IPS DF 6.9 (cell line): Measurements from ENCODE around the gene DIP2B.
"Not testable (repeated sequence)": the region's sequence is repeated elsewhere in the genome, so short reads cannot be mapped to it uniquely, and the experiment has no call there.

Source experiments
- DNase-seq: peaks from one replicate; pipeline ENCODE4 v3.0.0-alpha.2; 2013; ENCODE audit warnings: low read depth, low spot score
- H3K27ac ChIP-seq: one replicate; pipeline ENCODE4 v1.5.1; 2013; ENCODE audit warnings: low read length, control low read depth
- H3K27me3 ChIP-seq: 2 replicates; pipeline ENCODE4 v1.6.1; 2013; ENCODE audit warnings: mild to moderate bottlenecking, low read length; ENCODE audit not compliant: control insufficient read depth, insufficient read depth
- H3K36me3 ChIP-seq: 2 replicates; pipeline ENCODE4 v1.6.1; 2013; ENCODE audit warnings: low read length; ENCODE audit not compliant: control insufficient read depth, insufficient read depth
- H3K4me1 ChIP-seq: 2 replicates; pipeline ENCODE4 v1.6.1; 2013; ENCODE audit warnings: low read length; ENCODE audit not compliant: control insufficient read depth, insufficient read depth
- H3K4me3 ChIP-seq: 2 replicates; pipeline ENCODE4 v1.5.1; 2013; ENCODE audit warnings: mild to moderate bottlenecking, low read length
- H3K9me3 ChIP-seq: 2 replicates; pipeline ENCODE4 v1.6.1; 2013; ENCODE audit warnings: low read length, inconsistent platforms; ENCODE audit not compliant: control insufficient read depth, insufficient read depth
- WGBS: extraction: QIAGEN DNeasy Blood & Tissue Kit; methylation state at CpG from one replicate; pipeline ENCODE4 v1.1.7; 2013; ENCODE audit warnings: mixed read lengths, missing lambda C conversion rate; ENCODE audit not compliant: insufficient read length, insufficient coverage; 5-methylcytosine and 5-hydroxymethylcytosine counted together

The DIP2B gene

DNA sequence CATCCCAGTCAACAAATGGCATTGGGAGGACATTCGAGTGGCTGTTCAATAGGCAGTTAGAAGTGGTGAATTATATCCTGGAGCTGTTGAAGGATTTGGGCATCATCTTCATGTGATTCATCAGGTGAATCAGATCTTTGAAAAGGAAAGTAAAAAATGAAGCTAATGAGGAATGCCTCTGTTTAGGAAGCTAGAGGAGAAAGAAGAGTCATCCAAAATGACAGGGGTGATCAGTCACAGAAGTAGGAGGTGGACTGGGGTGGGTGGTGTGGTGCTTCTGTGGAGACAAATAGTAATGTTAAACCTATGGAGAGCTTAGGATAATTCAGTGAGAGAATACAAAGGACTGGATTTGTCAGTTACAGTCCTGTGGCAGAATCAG, 32.7 kb downstream of the DIP2B start:
- Histone ChIP-seq H3K4me3 (no peak overlapping the region), H3K9me3 (no peaks in the 10 kb centered on the region), H3K36me3 (no peaks in the 10 kb centered on the region), H3K27me3 (no peaks in the 10 kb centered on the region), H3K27ac (no peak overlapping the region), H3K4me1 (no peaks in the 10 kb centered on the region; the same call in 1 of the 2 replicates)
- DNase-seq = no peak
- no CpG with 5 or more reads among the region's 1 CpG for WGBS

DNA sequence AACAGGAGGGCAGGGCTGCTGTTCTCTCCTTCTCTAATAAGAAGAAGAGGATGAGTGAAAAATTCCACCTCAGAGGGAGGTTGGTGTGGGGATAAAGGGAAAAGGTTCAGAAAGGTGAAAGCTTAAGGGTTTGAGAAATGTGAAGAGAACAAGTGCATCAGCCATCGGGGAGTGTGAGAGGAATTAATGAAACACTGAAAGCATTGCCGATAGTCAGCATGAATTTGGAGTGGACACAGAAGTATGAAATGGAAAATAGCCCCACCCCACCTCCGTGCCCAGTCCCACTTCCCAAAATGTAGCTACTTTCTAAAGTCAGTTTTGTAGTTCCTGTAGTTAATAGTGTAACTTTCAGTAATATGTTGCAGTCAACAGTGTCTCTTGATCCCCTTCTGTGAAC, 33.4 kb downstream of the DIP2B start:
- Histone ChIP-seq H3K4me1 (no peaks in the 10 kb centered on the region; the same call in 1 of the 2 replicates), H3K4me3 (no peak overlapping the region), H3K9me3 (no peaks in the 10 kb centered on the region), H3K36me3 (no peaks in the 10 kb centered on the region), H3K27me3 (no peaks in the 10 kb centered on the region), H3K27ac (no peak overlapping the region)
- DNase-seq = no peak
- WGBS = no CpG with 5 or more reads among the region's 3 CpGs

DNA sequence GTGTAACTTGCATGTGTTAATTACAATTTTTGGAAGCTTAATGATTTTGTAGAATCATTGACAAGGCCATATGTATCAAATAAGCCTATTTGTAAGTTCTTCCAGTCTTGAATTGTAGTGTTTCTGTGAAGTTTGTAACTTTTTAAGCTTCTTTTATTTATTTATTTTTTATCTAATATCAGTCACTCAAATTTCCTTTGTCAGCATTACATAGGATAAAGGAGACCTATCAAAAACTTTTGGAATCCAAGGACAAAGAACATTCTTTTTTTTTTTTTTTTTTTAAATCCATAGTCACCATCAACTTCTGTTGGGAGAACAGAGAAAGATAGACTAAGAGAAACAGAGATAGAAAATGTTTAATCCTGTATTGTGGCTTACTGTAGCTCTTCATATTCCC, 36.4 kb downstream of the DIP2B start:
- Histone ChIP-seq H3K4me3 (no peak overlapping the region), H3K4me1 (no peaks in the 10 kb centered on the region; the same call in 1 of the 2 replicates), H3K27ac (no peak overlapping the region), H3K36me3 (no peaks in the 10 kb centered on the region), H3K27me3 (no peaks in the 10 kb centered on the region), H3K9me3 (no peaks in the 10 kb centered on the region)
- no peak for DNase-seq

DNA sequence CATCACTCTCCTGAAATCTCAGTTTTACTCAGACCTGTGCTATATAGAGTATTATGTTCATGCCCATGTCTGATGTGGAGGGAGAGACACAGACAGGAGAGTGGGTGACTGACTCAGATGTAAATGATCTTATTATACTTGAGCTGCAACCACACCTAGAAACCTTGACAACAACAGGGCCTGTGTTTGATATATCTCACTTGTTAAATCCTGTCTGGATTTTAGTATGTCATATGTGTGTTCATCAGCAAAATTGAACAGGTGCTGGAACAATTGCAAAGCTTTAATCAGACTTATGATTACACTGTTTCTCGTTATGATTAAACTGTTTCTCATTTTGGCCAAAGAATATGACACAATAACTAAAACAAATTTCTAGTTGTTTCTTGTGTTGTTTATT, 37.7 kb downstream of the DIP2B start:
- DNase-seq = no peak
- no peak overlapping the region for H3K4me3 ChIP-seq
- no peaks in the 10 kb centered on the region for H3K36me3 ChIP-seq
- no peaks in the 10 kb centered on the region for H3K27me3 ChIP-seq
- H3K9me3 ChIP-seq = no peaks in the 10 kb centered on the region
- H3K27ac ChIP-seq = no peak overlapping the region
- no peaks in the 10 kb centered on the region; the same call in 1 of the 2 replicates for H3K4me1 ChIP-seq
- WGBS = no CpG with 5 or more reads among the region's 1 CpG

DNA sequence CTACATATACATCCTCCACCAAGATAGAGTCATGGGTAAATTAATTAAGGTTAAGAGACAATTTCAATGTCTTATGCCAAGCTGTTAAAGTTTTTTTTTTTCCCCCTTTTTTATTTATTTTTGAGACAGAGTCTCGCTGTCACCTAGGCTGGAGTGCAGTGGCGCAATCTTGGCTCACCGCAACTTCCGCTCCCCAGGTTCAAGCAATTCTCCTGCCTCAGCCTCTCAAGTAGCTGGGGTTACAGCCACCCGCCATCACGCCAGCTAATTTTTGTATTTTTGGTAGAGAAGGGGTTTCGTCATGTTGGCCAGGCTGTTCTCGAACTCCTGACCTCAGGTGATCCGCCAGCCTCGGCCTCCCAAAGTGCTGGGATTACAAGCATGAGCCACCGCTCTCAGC, 38.4 kb downstream of the DIP2B start:
- not testable (repeated sequence) for H3K4me3 ChIP-seq, H3K36me3 ChIP-seq, H3K27me3 ChIP-seq, H3K9me3 ChIP-seq, DNase-seq, H3K4me1 ChIP-seq, H3K27ac ChIP-seq
- no CpG with 5 or more reads among the region's 11 CpGs for WGBS

DNA sequence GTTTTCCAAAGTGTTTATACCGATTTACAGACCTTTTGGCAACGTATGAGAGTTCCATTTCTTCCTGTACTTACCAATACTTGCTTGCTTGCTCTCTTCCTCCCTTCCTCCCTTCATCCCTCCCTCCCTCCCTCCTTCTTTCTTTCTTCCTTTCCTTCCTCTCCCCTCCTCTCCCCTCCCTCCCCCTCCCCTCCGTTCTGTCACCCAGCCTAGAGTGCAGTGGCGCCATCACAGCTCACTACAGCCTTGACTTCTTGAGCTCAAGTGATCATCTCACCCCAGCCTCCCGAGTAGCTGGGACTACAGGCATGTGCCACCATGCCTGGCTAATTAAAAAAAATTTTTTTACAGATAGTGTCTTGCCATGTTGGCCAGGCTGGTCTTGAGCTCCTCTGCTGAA, 40.4 kb downstream of the DIP2B start:
- H3K36me3 ChIP-seq = no peaks in the 10 kb centered on the region
- no peaks in the 10 kb centered on the region for H3K9me3 ChIP-seq
- H3K27ac ChIP-seq = no peak overlapping the region
- no peaks in the 10 kb centered on the region; the same call in 1 of the 2 replicates for H3K4me1 ChIP-seq
- DNase-seq = no peak
- H3K27me3 ChIP-seq = no peaks in the 10 kb centered on the region
- H3K4me3 ChIP-seq = no peak overlapping the region
- WGBS = no CpG with 5 or more reads among the region's 5 CpGs

DNA sequence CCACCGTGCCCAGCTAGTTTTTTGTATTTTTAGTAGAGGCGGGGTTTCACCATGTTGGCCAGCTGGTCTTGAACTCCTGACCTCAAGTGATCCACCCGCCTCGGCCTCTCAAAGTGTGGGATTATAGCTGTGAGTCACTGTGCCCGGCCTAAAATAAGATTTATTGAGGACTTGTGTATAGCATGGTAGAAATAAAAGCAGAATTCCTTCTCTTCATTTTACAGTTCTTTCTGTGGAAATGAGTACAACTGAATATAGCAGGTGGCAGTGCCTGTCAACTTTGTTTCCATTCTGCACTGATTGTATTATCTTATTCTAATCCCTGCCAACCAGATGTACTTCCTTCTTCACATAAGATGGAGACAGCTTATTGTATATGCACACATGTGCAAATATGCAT, 41.0 kb downstream of the DIP2B start:
- no peaks in the 10 kb centered on the region; the same call in 1 of the 2 replicates for H3K4me1 ChIP-seq
- H3K27me3 ChIP-seq = no peaks in the 10 kb centered on the region
- no peak for DNase-seq
- no peaks in the 10 kb centered on the region for H3K36me3 ChIP-seq
- H3K9me3 ChIP-seq = no peaks in the 10 kb centered on the region
- WGBS = no CpG with 5 or more reads among the region's 5 CpGs
- no peak overlapping the region for H3K4me3 ChIP-seq
- H3K27ac ChIP-seq = no peak overlapping the region

DNA sequence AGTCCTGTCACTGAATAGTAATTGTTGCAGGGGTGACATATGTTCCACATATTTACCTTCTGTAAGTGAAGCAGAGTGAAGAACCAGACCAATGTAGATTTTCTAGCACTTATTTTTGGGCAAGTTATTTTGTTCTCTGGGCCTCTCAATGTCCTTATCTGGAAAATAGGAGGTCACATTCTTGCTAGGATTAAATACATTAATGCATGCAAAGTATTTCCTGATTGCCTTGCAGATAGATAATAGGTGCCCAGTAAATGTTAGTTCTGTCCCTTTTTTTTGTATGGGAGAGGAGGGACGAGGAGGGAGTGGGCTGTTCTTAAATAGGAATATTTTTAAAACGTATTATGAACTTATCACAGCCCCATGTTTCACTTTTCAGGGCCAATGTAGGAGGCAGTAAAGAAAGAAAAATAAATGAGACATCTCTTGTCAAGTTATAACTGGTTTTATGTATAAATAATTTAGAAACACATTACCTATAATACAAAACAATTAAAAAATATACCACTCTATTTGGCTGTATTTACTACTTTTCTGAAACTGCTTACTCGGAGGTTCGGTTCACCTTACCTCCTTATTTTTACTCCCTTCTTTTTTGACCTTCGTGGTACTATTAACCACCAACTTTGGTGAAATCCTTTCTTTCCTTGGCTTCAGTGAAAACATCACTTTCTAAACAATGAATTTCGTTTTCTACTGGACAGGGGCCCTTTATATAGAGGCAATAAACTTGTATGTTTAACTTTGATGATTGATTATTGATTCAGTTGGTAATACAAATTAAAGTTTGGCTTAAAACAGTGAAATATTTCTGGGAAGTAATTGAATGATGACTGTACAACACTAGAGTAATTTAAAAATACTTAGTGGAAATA, 41.9 kb downstream of the DIP2B start:
- no peaks in the 10 kb centered on the region for H3K36me3 ChIP-seq
- H3K9me3 ChIP-seq = no peaks in the 10 kb centered on the region
- no peak for DNase-seq
- no CpG with 5 or more reads among the region's 6 CpGs for WGBS
- no peak overlapping the region for H3K4me3 ChIP-seq
- no peaks in the 10 kb centered on the region for H3K27me3 ChIP-seq
- H3K27ac ChIP-seq = no peak overlapping the region
- no peaks in the 10 kb centered on the region; the same call in 1 of the 2 replicates for H3K4me1 ChIP-seq

DNA sequence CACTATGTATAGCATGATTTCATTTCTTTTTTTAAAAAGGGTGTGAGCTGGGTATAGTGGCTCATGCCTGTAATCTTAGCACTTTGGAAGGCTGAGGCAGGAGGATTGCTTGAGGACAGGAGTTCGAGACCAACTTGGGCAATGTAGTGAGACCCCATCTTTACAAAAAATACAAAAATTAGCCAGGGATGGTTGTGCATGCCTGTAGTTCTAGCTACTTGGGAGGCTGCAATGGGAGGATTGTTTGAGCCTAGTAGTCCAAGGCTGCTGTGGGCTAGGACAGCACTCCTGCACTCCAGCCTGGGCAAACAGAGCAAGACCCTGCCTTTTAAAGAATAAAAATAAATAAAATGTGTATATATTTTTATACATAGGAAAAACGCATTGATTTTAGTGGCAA, 43.0 kb downstream of the DIP2B start:
- H3K9me3 ChIP-seq = no peaks in the 10 kb centered on the region
- H3K27me3 ChIP-seq = no peaks in the 10 kb centered on the region
- no peak for DNase-seq
- no peaks in the 10 kb centered on the region for H3K4me1 ChIP-seq
- H3K36me3 ChIP-seq = no peaks in the 10 kb centered on the region
- no peak overlapping the region for H3K27ac ChIP-seq
- H3K4me3 ChIP-seq = no peak overlapping the region
- WGBS = 100% methylated on average over 1 of the region's 2 CpGs

DNA sequence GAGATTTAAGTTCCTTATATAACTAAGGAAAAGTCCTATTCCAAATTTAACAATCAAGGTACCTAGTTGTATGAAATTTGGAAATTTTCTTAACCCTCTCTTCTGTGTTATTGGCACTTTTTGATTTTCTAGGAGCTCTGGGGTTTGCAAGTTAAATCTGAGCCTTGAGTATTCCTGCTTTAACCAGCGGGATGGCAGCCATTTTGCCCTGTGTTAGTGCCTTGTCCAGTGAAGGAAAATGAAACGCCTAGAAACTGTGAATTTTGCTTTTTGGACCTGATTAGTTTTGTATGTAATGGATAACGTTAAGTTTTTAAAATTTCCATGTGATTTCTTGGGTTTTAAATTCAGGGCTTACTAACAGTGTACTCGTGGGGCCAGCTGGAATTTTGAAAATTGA, 45.1 kb downstream of the DIP2B start:
- Histone ChIP-seq H3K27me3 (no peaks in the 10 kb centered on the region; the same call in 1 of the 2 replicates), H3K4me3 (no peak overlapping the region), H3K9me3 (no peaks in the 10 kb centered on the region), H3K4me1 (no peaks in the 10 kb centered on the region), H3K36me3 (no peaks in the 10 kb centered on the region), H3K27ac (no peak overlapping the region)
- no peak for DNase-seq
- 100% methylated on average over 1 of the region's 4 CpGs for WGBS
